Measurements from ENCODE around the gene PDS5B. TPM values are rescaled to one million over a fixed set of nuclear protein-coding genes. Genes with fewer than 3 reads are reported as not detected.

Gene PDS5B
- total RNA-seq, 6 experiments from 2014 or later = 11.9 to 14.2 (median 12.5) TPM

DNA sequence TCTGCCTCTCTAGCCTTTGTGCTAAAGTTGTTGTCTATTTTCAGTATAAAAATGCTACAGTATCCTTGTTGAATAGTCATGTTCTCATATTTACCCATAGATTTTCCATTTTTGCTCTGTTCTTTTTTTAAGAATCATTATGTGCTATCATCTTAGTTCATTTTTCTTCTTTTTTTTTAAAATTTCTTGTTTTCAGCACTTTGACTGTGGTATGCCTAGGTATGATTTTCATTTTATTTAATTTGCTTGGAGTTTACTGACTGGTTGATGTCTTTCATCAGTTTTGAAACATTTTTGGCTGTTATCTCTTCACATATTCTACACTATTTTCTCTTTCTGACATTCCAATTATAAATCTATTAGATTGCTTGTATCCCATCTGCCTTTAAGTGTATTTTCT, 192.9 kb downstream of the PDS5B start:
- no peak for DNase-seq
- H3K36me3 ChIP-seq = no peaks in the 10 kb centered on the region
- intact Hi-C loops (cut with DNase I) = no loop called here
- H3K27ac ChIP-seq = no peak overlapping the region
- H3K4me1 ChIP-seq = no peaks in the 10 kb centered on the region
- no peaks in the 10 kb centered on the region for H3K27me3 ChIP-seq
- H3K4me3 ChIP-seq = no peak overlapping the region
- TF ChIP-seq POLR2A (IDR thresholded peaks at IDR 0.05) = no peak
- TF ChIP-seq, protein P1, sequence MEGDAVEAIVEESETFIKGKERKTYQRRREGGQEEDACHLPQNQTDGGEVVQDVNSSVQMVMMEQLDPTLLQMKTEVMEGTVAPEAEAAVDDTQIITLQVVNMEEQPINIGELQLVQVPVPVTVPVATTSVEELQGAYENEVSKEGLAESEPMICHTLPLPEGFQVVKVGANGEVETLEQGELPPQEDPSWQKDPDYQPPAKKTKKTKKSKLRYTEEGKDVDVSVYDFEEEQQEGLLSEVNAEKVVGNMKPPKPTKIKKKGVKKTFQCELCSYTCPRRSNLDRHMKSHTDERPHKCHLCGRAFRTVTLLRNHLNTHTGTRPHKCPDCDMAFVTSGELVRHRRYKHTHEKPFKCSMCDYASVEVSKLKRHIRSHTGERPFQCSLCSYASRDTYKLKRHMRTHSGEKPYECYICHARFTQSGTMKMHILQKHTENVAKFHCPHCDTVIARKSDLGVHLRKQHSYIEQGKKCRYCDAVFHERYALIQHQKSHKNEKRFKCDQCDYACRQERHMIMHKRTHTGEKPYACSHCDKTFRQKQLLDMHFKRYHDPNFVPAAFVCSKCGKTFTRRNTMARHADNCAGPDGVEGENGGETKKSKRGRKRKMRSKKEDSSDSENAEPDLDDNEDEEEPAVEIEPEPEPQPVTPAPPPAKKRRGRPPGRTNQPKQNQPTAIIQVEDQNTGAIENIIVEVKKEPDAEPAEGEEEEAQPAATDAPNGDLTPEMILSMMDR (IDR thresholded peaks at IDR 0.05) = no peak
- ATAC-seq = no peak
- H3K9me3 ChIP-seq = no peaks in the 10 kb centered on the region

DNA sequence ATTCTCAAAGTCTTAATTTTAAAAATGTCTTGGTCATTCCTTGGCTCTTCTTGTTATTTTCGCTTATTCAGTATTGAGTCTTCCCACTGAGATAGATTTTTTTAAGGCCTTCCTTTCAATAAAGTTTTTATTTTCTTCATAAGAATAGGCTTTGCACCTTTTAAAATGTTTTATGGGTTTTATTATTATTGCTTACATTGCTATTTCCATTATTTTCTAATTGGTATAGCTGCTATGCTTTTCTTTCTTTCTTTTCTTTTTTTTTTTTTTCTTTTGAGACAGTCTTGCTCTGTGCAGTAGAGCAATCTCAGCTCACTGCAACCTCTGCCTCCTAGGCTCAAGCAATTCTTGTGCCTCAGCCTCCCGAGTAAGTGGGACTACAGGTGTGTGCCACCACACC, 195.7 kb downstream of the PDS5B start:
- no peaks in the 10 kb centered on the region for H3K9me3 ChIP-seq
- H3K27me3 ChIP-seq = no peaks in the 10 kb centered on the region
- H3K4me1 ChIP-seq = no peaks in the 10 kb centered on the region
- no peaks in the 10 kb centered on the region for H3K36me3 ChIP-seq
- no peak overlapping the region for H3K4me3 ChIP-seq
- intact Hi-C loops (cut with DNase I) = no loop called here
- DNase-seq (no peak), ATAC-seq (no peak)
- H3K27ac ChIP-seq = no peak overlapping the region
- 94% methylated on average over 2 of the region's 2 CpGs for WGBS (ENCODE audit: insufficient coverage, low coverage, low lambda C conversion rate, missing lambda C conversion rate)
- no peak for TF ChIP-seq POLR2A (IDR thresholded peaks at IDR 0.05)
- TF ChIP-seq, protein P1 (IDR thresholded peaks at IDR 0.05) = no peak

DNA sequence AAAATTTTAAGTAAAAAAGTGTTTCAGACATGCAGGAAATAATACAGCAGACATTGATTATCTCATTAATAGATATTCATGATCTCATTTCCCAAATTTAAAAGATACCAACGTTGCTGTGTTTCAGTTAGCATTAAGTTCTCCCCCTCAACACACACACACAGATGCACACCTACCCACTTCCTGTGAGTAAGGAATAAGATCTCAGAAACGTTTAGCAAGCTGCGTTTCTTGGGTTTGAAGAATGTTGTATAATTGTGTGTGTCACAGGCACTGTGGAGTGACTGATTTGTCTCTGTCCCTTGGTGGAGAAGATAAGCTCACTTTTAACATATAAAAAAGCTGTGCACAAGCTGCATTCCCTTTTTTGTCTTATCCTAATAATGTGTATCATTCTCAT, 196.8 kb downstream of the PDS5B start:
- 47% methylated on average over 3 of the region's 3 CpGs for WGBS (ENCODE audit: insufficient coverage, low coverage, low lambda C conversion rate, missing lambda C conversion rate)
- Histone ChIP-seq H3K27me3 (no peaks in the 10 kb centered on the region), H3K9me3 (no peaks in the 10 kb centered on the region), H3K36me3 (no peaks in the 10 kb centered on the region), H3K27ac (no peak overlapping the region), H3K4me3 (no peak overlapping the region), H3K4me1 (no peaks in the 10 kb centered on the region)
- TF ChIP-seq, protein P1 (IDR thresholded peaks at IDR 0.05) = no peak
- TF ChIP-seq POLR2A (IDR thresholded peaks at IDR 0.05) = no peak
- intact Hi-C loops (cut with DNase I) = no loop called here
- DNase-seq = no peak
- ATAC-seq = no peak

DNA sequence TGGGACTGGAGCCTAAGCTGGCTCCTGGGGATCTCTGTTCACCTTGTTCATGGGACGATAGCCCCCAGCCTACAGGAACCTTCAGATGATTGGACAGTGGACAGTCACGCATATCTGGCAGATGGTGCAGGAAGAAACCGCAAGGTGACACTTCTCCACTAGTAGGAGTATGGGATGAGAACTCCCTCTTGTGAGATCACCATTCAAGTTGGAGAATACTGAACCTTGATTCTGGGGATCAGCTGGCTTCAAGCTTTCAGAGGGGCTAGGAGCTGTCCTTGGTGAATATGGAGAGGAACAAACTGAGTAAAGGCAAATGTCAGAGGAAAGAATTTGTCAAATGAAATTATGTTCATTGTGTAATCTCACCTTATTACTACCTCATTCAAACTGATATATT, 204.5 kb downstream of the PDS5B start:
- intact Hi-C loops (cut with DNase I) = no loop called here
- 94% methylated on average over 3 of the region's 3 CpGs for WGBS (ENCODE audit: insufficient coverage, low coverage, low lambda C conversion rate, missing lambda C conversion rate)
- Histone ChIP-seq H3K9me3 (no peaks in the 10 kb centered on the region), H3K4me1 (no peaks in the 10 kb centered on the region), H3K4me3 (no peak overlapping the region), H3K27me3 (no peaks in the 10 kb centered on the region), H3K27ac (no peak overlapping the region), H3K36me3 (no peaks in the 10 kb centered on the region)
- ATAC-seq (no peak), DNase-seq (no peak)
- no peak for TF ChIP-seq POLR2A (IDR thresholded peaks at IDR 0.05)
- TF ChIP-seq, protein P1 (IDR thresholded peaks at IDR 0.05) = no peak

GRCh38 chr13:32791545-32792172, 205.4 kb downstream of the PDS5B start:
- WGBS (ENCODE audit: insufficient coverage, low coverage, low lambda C conversion rate, missing lambda C conversion rate) = 48% methylated on average over 7 of the region's 8 CpGs
- Histone ChIP-seq H3K27me3 (no peaks in the 10 kb centered on the region), H3K4me1 (no peaks in the 10 kb centered on the region), H3K27ac (no peak overlapping the region), H3K4me3 (no peak overlapping the region), H3K9me3 (no peaks in the 10 kb centered on the region), H3K36me3 (no peaks in the 10 kb centered on the region)
- ATAC-seq (peak in 1 of 4 donors; percentile 30), DNase-seq (no peak)
- intact Hi-C loops (cut with DNase I) = no loop called here
- TF ChIP-seq, protein P1 (IDR thresholded peaks at IDR 0.05) = no peak
- TF ChIP-seq POLR2A (IDR thresholded peaks at IDR 0.05) = no peak
